ENCODE data around the gene DPYSL5.

Gene DPYSL5

GRCh38 chr2:26913999-26914658 lies 66.2 kb downstream of the DPYSL5 start:
- Histone ChIP-seq H3K36me3 (no peaks in the 10 kb centered on the region), H3K4me3 (ENCODE audit: low read depth in 1 of 2, low read length in 1 of 2) (no peak overlapping the region), H3K9me3 (no peaks in the 10 kb centered on the region), H3K27me3 (peaks cover 9% of the 10 kb centered on the region), H3K4me1 (ENCODE audit: control insufficient read depth in 1 of 2, insufficient read depth in 1 of 2, low read depth in 1 of 2, low read length in 1 of 2) (no peaks in the 10 kb centered on the region), H3K27ac (no peak overlapping the region)
- TF ChIP-seq CTCF (IDR thresholded peaks at IDR 0.05): no peak

- no peak overlapping the region for H3K4me3 ChIP-seq (ENCODE audit: low read depth in 1 of 2, low read length in 1 of 2)
- H3K36me3 ChIP-seq: no peaks in the 10 kb centered on the region
- H3K27me3 ChIP-seq: peaks cover 9% of the 10 kb centered on the region
- no peak for TF ChIP-seq CTCF (IDR thresholded peaks at IDR 0.05)
- H3K27ac ChIP-seq: no peak overlapping the region
- H3K9me3 ChIP-seq: no peaks in the 10 kb centered on the region
- H3K4me1 ChIP-seq (ENCODE audit: control insufficient read depth in 1 of 2, insufficient read depth in 1 of 2, low read depth in 1 of 2, low read length in 1 of 2): no peaks in the 10 kb centered on the region
Measured at GRCh38 chr2:26914659-26915310, 66.9 kb downstream of the DPYSL5 start.

- TF ChIP-seq CTCF (IDR thresholded peaks at IDR 0.05): no peak
- Histone ChIP-seq H3K4me1 (ENCODE audit: control insufficient read depth in 1 of 2, insufficient read depth in 1 of 2, low read depth in 1 of 2, low read length in 1 of 2) (no peaks in the 10 kb centered on the region), H3K9me3 (no peaks in the 10 kb centered on the region), H3K27ac (no peak overlapping the region), H3K27me3 (peaks cover 9% of the 10 kb centered on the region), H3K36me3 (no peaks in the 10 kb centered on the region), H3K4me3 (ENCODE audit: low read depth in 1 of 2, low read length in 1 of 2) (no peak overlapping the region)
Measured at GRCh38 chr2:26915316-26915715, 67.4 kb downstream of the DPYSL5 start.

GRCh38 chr2:26916128-26916692 lies 68.3 kb downstream of the DPYSL5 start:
- H3K27me3 ChIP-seq: peaks cover 9% of the 10 kb centered on the region
- no peaks in the 10 kb centered on the region for H3K4me1 ChIP-seq (ENCODE audit: control insufficient read depth in 1 of 2, insufficient read depth in 1 of 2, low read depth in 1 of 2, low read length in 1 of 2)

More at GRCh38 chr2:26916128-26916692, 68.3 kb downstream of the DPYSL5 start:
- Histone ChIP-seq H3K27ac (no peak overlapping the region), H3K36me3 (no peaks in the 10 kb centered on the region), H3K4me3 (ENCODE audit: low read depth in 1 of 2, low read length in 1 of 2) (no peak overlapping the region), H3K9me3 (no peaks in the 10 kb centered on the region)
- TF ChIP-seq CTCF (IDR thresholded peaks at IDR 0.05): no peak

All from neutrophil (primary cell).